PC-3 (cell line): Measurements from ENCODE around the gene CYP27C1. TPM values are rescaled to one million over a fixed set of nuclear protein-coding genes. Genes with fewer than 3 reads are reported as not detected.

ENCODE experiments used
- ATAC-seq: fragments of 200-7000 bp; cut with Tn5 transposase; 2 replicates; pipeline ENCODE4 v1.9.1; 2020; ENCODE audit warnings: mild to moderate bottlenecking, moderate library complexity
- BruUV-seq: library from RNA; stranded (reverse); fragments of 400-500 nt; replicated peaks from 2 replicates; lab custom pipeline; 2021; lab: Mats Ljungman, UMichigan
- CTCF ChIA-PET: fragments of 300-600 bp; sonication (Branson Sonifier 250); formaldehyde crosslinking; loops from one replicate; lab custom pipeline; 2022; ENCODE audit warnings: antibody characterized with exemption; lab: Charles Lee
- POLR2A ChIA-PET: fragments of 300-600 bp; sonication (Branson Sonifier 250); formaldehyde crosslinking; loops from one replicate; lab custom pipeline; 2022; ENCODE audit warnings: antibody characterized with exemption; ENCODE audit not compliant: unreplicated experiment; lab: Charles Lee
- DNase-seq: peaks from one replicate; pipeline ENCODE4 v3.0.0-alpha.2; 2015
- H2AFZ ChIP-seq: fragments of 300-600 bp; sonication (generic); 2 replicates; pipeline ENCODE4 v1.6.0; 2016; ENCODE audit warnings: antibody characterized with exemption, low read length
- H3F3A ChIP-seq: fragments of 300-600 bp; sonication (generic); one replicate; pipeline ENCODE4 v1.6.0; 2017; ENCODE audit warnings: antibody characterized with exemption, low read length, control low read depth, mild to moderate bottlenecking; ENCODE audit not compliant: unreplicated experiment
- H3K27ac ChIP-seq: fragments of 300-600 bp; sonication (generic); 2 replicates; pipeline ENCODE4 v1.5.1; 2016; ENCODE audit warnings: mild to moderate bottlenecking, low read length
- H3K27me3 ChIP-seq: fragments of 300-600 bp; sonication (generic); 2 replicates; pipeline ENCODE4 v1.6.1; 2016; ENCODE audit warnings: low read length, mixed read lengths
- H3K36me3 ChIP-seq: fragments of 300-600 bp; sonication (generic); 2 replicates; pipeline ENCODE4 v1.6.1; 2016; ENCODE audit warnings: low read depth, mixed run types, low read length, mixed read lengths
- H3K4me1 ChIP-seq: fragments of 300-600 bp; sonication (generic); 2 replicates; pipeline ENCODE4 v1.5.1; 2016; ENCODE audit warnings: low read length; ENCODE audit not compliant: insufficient read depth
- H3K4me2 ChIP-seq: fragments of 300-600 bp; sonication (generic); 2 replicates; pipeline ENCODE4 v1.6.0; 2016; ENCODE audit warnings: low read length
- H3K4me3 ChIP-seq: fragments of 300-600 bp; sonication (generic); 2 replicates; pipeline ENCODE4 v1.5.1; 2016; ENCODE audit warnings: mild to moderate bottlenecking, low read length, mixed read lengths
- H3K79me2 ChIP-seq: fragments of 300-600 bp; sonication (generic); 2 replicates; pipeline ENCODE4 v1.6.1; 2017; ENCODE audit warnings: low read length, mixed read lengths
- H3K9ac ChIP-seq: fragments of 300-600 bp; sonication (generic); 2 replicates; pipeline ENCODE4 v1.6.0; 2016; ENCODE audit warnings: mild to moderate bottlenecking, low read length
- H3K9me2 ChIP-seq: fragments of 300-600 bp; sonication (generic); replicated peaks from 2 replicates; pipeline ENCODE4 v1.6.1; 2016; ENCODE audit warnings: mixed run types, low read length, mixed read lengths
- H3K9me3 ChIP-seq: fragments of 300-600 bp; sonication (generic); 2 replicates; pipeline ENCODE4 v1.6.1; 2016; ENCODE audit warnings: low read length, mixed read lengths
- H4K20me1 ChIP-seq: fragments of 300-600 bp; sonication (generic); 2 replicates; pipeline ENCODE4 v1.6.1; 2016; ENCODE audit warnings: low read length, mixed read lengths
- EZH2 ChIP-seq: fragments of 300-600 bp; sonication (generic); IDR thresholded peaks from one replicate; pipeline ENCODE4 v1.6.1; 2017; ENCODE audit warnings: antibody characterized with exemption, mild to moderate bottlenecking, low read length; ENCODE audit not compliant: unreplicated experiment
- EZH2phosphoT487 ChIP-seq: fragments of 300-600 bp; sonication (generic); IDR thresholded peaks from 2 replicates; pipeline ENCODE4 v1.6.1; 2018; ENCODE audit warnings: mild to moderate bottlenecking, antibody characterized with exemption, low read length, borderline replicate concordance
- intact Hi-C: fragments of 100-400 bp; cut with micrococcal nuclease; formaldehyde crosslinking; loops from 2 replicates; pipeline ENCODE4 v1.9.0; 2023
- total RNA-seq: library from RNA; depleted of rRNA; stranded (reverse); fragments of >200 nt; gene quantifications from 2 replicates; pipeline ENCODE4 v1.2.3, GENCODE V29; 2014
- TF ChIP-seq, protein P1 (sequence below): fragments of 300-600 bp; sonication (generic); conservative IDR thresholded peaks from 2 replicates; pipeline ENCODE4 v1.5.1; 2017; ENCODE audit warnings: antibody characterized with exemption, low read depth, mild to moderate bottlenecking, low read length

Gene CYP27C1
- total RNA-seq, 1 experiment from 2014 or later = 0.36 TPM

GRCh38 chr2:127143841-127144782 lies 76.0 kb downstream of the CYP27C1 start:
- Histone ChIP-seq H3K9me2 (no peaks in the 10 kb centered on the region), H3K4me2 (no peak overlapping the region), H4K20me1 (no peaks in the 10 kb centered on the region), H3K79me2 (no peaks in the 10 kb centered on the region), H3K27ac (no peak overlapping the region), H3K4me1 (peaks cover 27% of the 10 kb centered on the region), H3K4me3 (no peak overlapping the region), H3F3A (no peaks in the 10 kb centered on the region), H3K27me3 (no peaks in the 10 kb centered on the region), H3K9me3 (no peaks in the 10 kb centered on the region), H3K36me3 (no peaks in the 10 kb centered on the region), H2AFZ (peak overlapping the region; percentile 58), H3K9ac (no peak overlapping the region)
- POLR2A ChIA-PET = no interaction called here
- BruUV-seq = no TSS peak
- DNase-seq (no peak), ATAC-seq (peak; percentile 41)
- intact Hi-C loops = no loop called here
- TF ChIP-seq EZH2phosphoT487 = no peak
- no peak for TF ChIP-seq EZH2
- TF ChIP-seq, protein P1, sequence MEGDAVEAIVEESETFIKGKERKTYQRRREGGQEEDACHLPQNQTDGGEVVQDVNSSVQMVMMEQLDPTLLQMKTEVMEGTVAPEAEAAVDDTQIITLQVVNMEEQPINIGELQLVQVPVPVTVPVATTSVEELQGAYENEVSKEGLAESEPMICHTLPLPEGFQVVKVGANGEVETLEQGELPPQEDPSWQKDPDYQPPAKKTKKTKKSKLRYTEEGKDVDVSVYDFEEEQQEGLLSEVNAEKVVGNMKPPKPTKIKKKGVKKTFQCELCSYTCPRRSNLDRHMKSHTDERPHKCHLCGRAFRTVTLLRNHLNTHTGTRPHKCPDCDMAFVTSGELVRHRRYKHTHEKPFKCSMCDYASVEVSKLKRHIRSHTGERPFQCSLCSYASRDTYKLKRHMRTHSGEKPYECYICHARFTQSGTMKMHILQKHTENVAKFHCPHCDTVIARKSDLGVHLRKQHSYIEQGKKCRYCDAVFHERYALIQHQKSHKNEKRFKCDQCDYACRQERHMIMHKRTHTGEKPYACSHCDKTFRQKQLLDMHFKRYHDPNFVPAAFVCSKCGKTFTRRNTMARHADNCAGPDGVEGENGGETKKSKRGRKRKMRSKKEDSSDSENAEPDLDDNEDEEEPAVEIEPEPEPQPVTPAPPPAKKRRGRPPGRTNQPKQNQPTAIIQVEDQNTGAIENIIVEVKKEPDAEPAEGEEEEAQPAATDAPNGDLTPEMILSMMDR = no peak
- CTCF ChIA-PET = no interaction called here

GRCh38 chr2:127142663-127143630 lies 77.2 kb downstream of the CYP27C1 start:
- intact Hi-C loops = no loop called here
- H3K36me3 ChIP-seq = no peaks in the 10 kb centered on the region
- no peak overlapping the region for H3K4me2 ChIP-seq
- H2AFZ ChIP-seq = no peak overlapping the region
- DNase-seq (no peak), ATAC-seq (no peak)
- no peaks in the 10 kb centered on the region for H3F3A ChIP-seq
- TF ChIP-seq, protein P1 = no peak
- TF ChIP-seq EZH2 = no peak
- no peaks in the 10 kb centered on the region for H3K79me2 ChIP-seq
- ChIA-PET POLR2A (no interaction called here), CTCF (no interaction called here)
- H3K27me3 ChIP-seq = no peaks in the 10 kb centered on the region
- H3K9ac ChIP-seq = no peak overlapping the region
- H3K4me3 ChIP-seq = no peak overlapping the region
- H3K27ac ChIP-seq = no peak overlapping the region
- H3K4me1 ChIP-seq = peaks cover 19% of the 10 kb centered on the region
- H4K20me1 ChIP-seq = no peaks in the 10 kb centered on the region
- no TSS peak for BruUV-seq
- H3K9me3 ChIP-seq = no peaks in the 10 kb centered on the region
- no peaks in the 10 kb centered on the region for H3K9me2 ChIP-seq
